AG09309 (cell line): ENCODE data around the gene RNF213.
"Not testable (repeated sequence)": the region's sequence is repeated elsewhere in the genome, so short reads cannot be mapped to it uniquely, and the experiment has no call there.

Experiments
- DNase-seq: peaks from one replicate; pipeline ENCODE4 v3.0.0-alpha.2; 2010; ENCODE audit warnings: low read depth
- H3K4me3 ChIP-seq: 2 replicates; pipeline ENCODE4 v1.5.1; 2011; ENCODE audit warnings: mild to moderate bottlenecking, low read depth, low read length, moderate library complexity; ENCODE audit not compliant: control insufficient read depth
- TF ChIP-seq, protein P1 (sequence below): IDR thresholded peaks from 2 replicates; pipeline ENCODE4 v1.5.1; 2011; ENCODE audit warnings: mild to moderate bottlenecking, low read depth, low read length, inconsistent platforms; ENCODE audit not compliant: insufficient read depth, control insufficient read depth; ENCODE audit errors: missing control alignments

RNF213 gene

DNA sequence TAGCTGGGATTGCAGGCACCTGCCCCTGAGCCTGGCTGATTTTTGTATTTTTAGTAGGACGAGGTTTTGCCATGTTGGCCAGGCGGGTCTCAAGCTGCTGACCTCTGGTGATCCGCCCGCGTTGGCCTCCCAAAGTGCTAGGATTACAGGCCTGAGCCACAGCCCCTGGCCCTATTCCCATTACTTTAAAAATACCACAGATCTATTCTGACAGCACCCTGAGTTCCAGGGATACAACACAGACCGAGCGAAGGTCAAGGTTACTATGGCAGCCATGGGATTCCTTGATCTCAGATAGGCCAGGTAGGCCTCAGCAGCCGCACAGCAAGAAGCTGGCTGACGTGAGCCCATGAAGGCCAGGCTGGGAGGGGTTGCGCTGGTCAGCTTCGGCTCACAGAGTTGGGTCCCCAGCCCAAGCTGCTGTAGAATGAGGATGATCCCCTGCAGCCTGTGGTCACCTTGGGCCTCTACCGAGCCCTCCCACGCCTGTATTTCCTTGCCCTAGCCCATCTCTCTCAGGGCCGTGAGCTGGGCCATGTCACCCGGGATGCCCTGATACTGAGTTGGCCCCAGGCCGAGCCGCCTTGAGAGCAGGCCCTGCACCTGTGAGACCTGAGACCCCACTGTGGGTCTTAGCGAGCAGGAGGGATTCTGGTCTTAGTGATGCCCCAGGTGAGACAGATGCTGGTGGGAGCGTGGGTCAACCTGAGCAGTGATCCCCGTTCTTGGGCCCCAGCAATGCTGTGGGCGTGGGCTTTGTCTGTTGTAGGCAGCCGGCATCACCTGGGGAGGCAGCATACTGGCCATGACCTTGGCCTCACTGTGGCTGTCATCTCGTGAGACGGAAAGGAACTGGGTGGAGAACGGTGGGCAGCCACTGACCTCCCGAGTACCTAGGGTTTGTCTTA lies 16.9 kb upstream of the RNF213 start:
- DNase-seq = no peak
- H3K4me3 ChIP-seq = no peak overlapping the region
- TF ChIP-seq, protein P1, sequence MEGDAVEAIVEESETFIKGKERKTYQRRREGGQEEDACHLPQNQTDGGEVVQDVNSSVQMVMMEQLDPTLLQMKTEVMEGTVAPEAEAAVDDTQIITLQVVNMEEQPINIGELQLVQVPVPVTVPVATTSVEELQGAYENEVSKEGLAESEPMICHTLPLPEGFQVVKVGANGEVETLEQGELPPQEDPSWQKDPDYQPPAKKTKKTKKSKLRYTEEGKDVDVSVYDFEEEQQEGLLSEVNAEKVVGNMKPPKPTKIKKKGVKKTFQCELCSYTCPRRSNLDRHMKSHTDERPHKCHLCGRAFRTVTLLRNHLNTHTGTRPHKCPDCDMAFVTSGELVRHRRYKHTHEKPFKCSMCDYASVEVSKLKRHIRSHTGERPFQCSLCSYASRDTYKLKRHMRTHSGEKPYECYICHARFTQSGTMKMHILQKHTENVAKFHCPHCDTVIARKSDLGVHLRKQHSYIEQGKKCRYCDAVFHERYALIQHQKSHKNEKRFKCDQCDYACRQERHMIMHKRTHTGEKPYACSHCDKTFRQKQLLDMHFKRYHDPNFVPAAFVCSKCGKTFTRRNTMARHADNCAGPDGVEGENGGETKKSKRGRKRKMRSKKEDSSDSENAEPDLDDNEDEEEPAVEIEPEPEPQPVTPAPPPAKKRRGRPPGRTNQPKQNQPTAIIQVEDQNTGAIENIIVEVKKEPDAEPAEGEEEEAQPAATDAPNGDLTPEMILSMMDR = no peak

GRCh38 chr17:80244448-80244847 lies 16.2 kb upstream of the RNF213 start:
- DNase-seq = not testable (repeated sequence)

GRCh38 chr17:80244871-80245509 lies 15.7 kb upstream of the RNF213 start:
- TF ChIP-seq, protein P1 = no peak
- no peak for DNase-seq
- H3K4me3 ChIP-seq = no peak overlapping the region

More at GRCh38 chr17:80244448-80244847, 16.2 kb upstream of the RNF213 start:
- H3K4me3 ChIP-seq = not testable (repeated sequence)

DNA sequence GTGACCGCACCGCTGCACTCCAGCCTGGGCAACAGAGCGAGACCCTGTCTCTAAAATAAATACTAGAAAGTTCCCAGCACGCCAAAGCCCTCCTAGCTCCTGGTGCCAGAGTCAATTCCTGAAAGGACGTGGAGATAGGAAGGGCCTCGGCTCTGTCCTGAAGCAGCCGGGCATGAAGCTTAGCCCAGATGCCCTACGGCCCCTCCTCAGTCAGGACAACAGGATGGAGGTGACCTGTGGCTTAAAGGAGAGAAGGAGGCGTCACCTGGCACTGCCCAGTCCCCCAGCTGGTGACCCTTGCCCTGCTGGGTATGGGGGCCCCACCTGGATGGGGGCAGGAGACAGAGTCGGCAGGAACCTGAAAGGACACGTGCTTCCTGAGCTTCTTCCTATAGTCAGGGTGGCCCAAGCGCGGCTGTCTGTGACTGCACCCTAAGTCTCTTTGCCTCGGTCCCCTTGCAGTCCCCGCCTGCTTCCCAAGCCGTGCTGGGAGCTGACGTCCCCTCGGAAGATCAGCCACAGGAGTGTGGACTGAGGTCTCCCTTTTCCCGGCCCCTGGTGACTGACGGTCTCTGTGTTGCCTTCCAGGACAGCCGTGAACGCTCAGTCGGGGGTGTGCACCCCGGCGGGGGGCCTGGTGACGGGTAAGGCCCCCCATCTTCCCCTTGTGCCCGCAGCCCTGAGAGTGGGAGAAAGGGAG lies 14.9 kb upstream of the RNF213 start:
- H3K4me3 ChIP-seq = no peak overlapping the region
- no peak for DNase-seq
- TF ChIP-seq, protein P1 = no peak

DNA sequence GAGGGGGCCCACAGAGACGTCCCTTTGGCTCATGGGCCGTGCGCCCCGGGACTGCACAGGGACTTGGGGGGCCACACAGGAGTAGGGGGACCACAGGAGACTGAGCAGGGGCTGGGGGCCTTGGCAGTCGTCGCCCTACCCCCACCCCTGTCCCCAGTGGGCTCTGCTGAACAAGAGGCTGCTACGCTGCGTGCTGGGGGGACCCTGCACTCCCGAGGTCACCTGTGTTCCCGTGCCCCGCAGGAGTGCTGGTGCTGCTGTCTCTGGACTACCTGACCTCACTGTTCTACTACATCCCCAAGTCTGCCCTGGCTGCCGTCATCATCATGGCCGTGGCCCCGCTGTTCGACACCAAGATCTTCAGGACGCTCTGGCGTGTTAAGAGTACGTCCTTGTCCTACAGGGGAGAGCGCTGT lies 14.4 kb upstream of the RNF213 start:
- H3K4me3 ChIP-seq = no peak overlapping the region
- DNase-seq = no peak
- TF ChIP-seq, protein P1 = no peak

- no peak overlapping the region for H3K4me3 ChIP-seq
- DNase-seq = no peak
- TF ChIP-seq, protein P1 = no peak
Measured at GRCh38 chr17:80246726-80247125, 13.9 kb upstream of the RNF213 start.
